Adipocyte (in vitro differentiated cells): ENCODE data around the gene ETFA.
"Not testable (repeated sequence)": the region's sequence is repeated elsewhere in the genome, so short reads cannot be mapped to it uniquely, and the experiment has no call there.

Source experiments
- DNase-seq: peaks from one replicate; pipeline ENCODE4 v3.0.0-alpha.2; 2015; ENCODE audit warnings: low read depth
- H3K27me3 ChIP-seq: replicated peaks from 2 replicates; pipeline ENCODE4 v1.7.0; 2013; ENCODE audit warnings: mild to moderate bottlenecking, low read length, moderate library complexity; ENCODE audit not compliant: control insufficient read depth, insufficient read depth
- H3K36me3 ChIP-seq: 2 replicates; pipeline ENCODE4 v1.7.0; 2013; ENCODE audit warnings: low read length, mild to moderate bottlenecking, moderate library complexity; ENCODE audit not compliant: control insufficient read depth, insufficient read depth, severe bottlenecking
- H3K4me1 ChIP-seq: 2 replicates; pipeline ENCODE4 v1.7.0; 2013; ENCODE audit warnings: mild to moderate bottlenecking, low read length, moderate library complexity; ENCODE audit not compliant: control insufficient read depth, insufficient read depth
- H3K4me3 ChIP-seq: 2 replicates; pipeline ENCODE4 v1.7.0; 2013; ENCODE audit warnings: mild to moderate bottlenecking, low read length, moderate library complexity
- H3K9ac ChIP-seq: 2 replicates; pipeline ENCODE4 v1.7.0; 2013; ENCODE audit warnings: mild to moderate bottlenecking, low read length, moderate library complexity
- H3K9me3 ChIP-seq: 2 replicates; pipeline ENCODE4 v1.7.0; 2013; ENCODE audit warnings: mild to moderate bottlenecking, low read length, moderate library complexity; ENCODE audit not compliant: control insufficient read depth

The ETFA gene

GRCh38 chr15:76293361-76293760, 17.9 kb downstream of the ETFA start:
- DNase-seq = no peak
- Histone ChIP-seq H3K27me3 (no peaks in the 10 kb centered on the region), H3K4me3 (no peak overlapping the region), H3K9ac (no peak overlapping the region), H3K9me3 (no peaks in the 10 kb centered on the region), H3K36me3 (peaks cover 20% of the 10 kb centered on the region), H3K4me1 (peaks cover 22% of the 10 kb centered on the region)

GRCh38 chr15:76289582-76289981, 21.7 kb downstream of the ETFA start:
- no peak for DNase-seq
- Histone ChIP-seq H3K4me3 (no peak overlapping the region), H3K27me3 (no peaks in the 10 kb centered on the region), H3K36me3 (peaks cover 54% of the 10 kb centered on the region), H3K9me3 (no peaks in the 10 kb centered on the region), H3K4me1 (peaks cover 22% of the 10 kb centered on the region), H3K9ac (no peak overlapping the region)

GRCh38 chr15:76286271-76286879, 24.9 kb downstream of the ETFA start:
- H3K9ac ChIP-seq = no peak overlapping the region
- no peaks in the 10 kb centered on the region for H3K9me3 ChIP-seq
- peaks cover 78% of the 10 kb centered on the region for H3K36me3 ChIP-seq
- H3K27me3 ChIP-seq = no peaks in the 10 kb centered on the region
- H3K4me1 ChIP-seq = peaks cover 13% of the 10 kb centered on the region
- no peak for DNase-seq
- peak overlapping the region; percentile 42 for H3K4me3 ChIP-seq

- peak; percentile 13 for DNase-seq
- Histone ChIP-seq H3K36me3 (peaks cover 83% of the 10 kb centered on the region), H3K9ac (no peak overlapping the region), H3K27me3 (no peaks in the 10 kb centered on the region), H3K4me1 (peaks cover 13% of the 10 kb centered on the region), H3K9me3 (no peaks in the 10 kb centered on the region), H3K4me3 (no peak overlapping the region)
These were observed 25.9 kb downstream of the ETFA start for GRCh38 chr15:76285241-76285825.

- H3K36me3 ChIP-seq = peaks cover 97% of the 10 kb centered on the region
- H3K4me3 ChIP-seq = no peak overlapping the region
- H3K9ac ChIP-seq = no peak overlapping the region
- no peaks in the 10 kb centered on the region for H3K9me3 ChIP-seq
- no peaks in the 10 kb centered on the region for H3K27me3 ChIP-seq
- no peak for DNase-seq
- H3K4me1 ChIP-seq = no peaks in the 10 kb centered on the region
These were observed 28.8 kb downstream of the ETFA start for GRCh38 chr15:76282465-76282864.

- H3K27me3 ChIP-seq = no peaks in the 10 kb centered on the region
These were observed 32.6 kb downstream of the ETFA start for GRCh38 chr15:76278651-76279050.

GRCh38 chr15:76274821-76275220, 36.4 kb downstream of the ETFA start:
- H3K9me3 ChIP-seq = no peaks in the 10 kb centered on the region
- no peak overlapping the region for H3K9ac ChIP-seq
- no peaks in the 10 kb centered on the region for H3K4me1 ChIP-seq
- H3K36me3 ChIP-seq = peaks cover 90% of the 10 kb centered on the region
- no peaks in the 10 kb centered on the region for H3K27me3 ChIP-seq
- H3K4me3 ChIP-seq = no peak overlapping the region
- no peak for DNase-seq

More at GRCh38 chr15:76278651-76279050, 32.6 kb downstream of the ETFA start:
- Histone ChIP-seq H3K36me3 (peaks cover 91% of the 10 kb centered on the region), H3K9me3 (no peaks in the 10 kb centered on the region), H3K9ac (no peak overlapping the region), H3K4me3 (no peak overlapping the region), H3K4me1 (no peaks in the 10 kb centered on the region)
- no peak for DNase-seq

GRCh38 chr15:76274226-76274625, 37.0 kb downstream of the ETFA start:
- Histone ChIP-seq H3K4me1 (no peaks in the 10 kb centered on the region), H3K36me3 (peaks cover 90% of the 10 kb centered on the region), H3K9ac (no peak overlapping the region), H3K27me3 (no peaks in the 10 kb centered on the region), H3K9me3 (no peaks in the 10 kb centered on the region), H3K4me3 (no peak overlapping the region)
- no peak for DNase-seq

GRCh38 chr15:76270876-76271275, 40.4 kb downstream of the ETFA start:
- Histone ChIP-seq H3K4me1 (no peaks in the 10 kb centered on the region), H3K9me3 (no peaks in the 10 kb centered on the region), H3K9ac (no peak overlapping the region), H3K27me3 (no peaks in the 10 kb centered on the region), H3K36me3 (peaks cover 88% of the 10 kb centered on the region), H3K4me3 (no peak overlapping the region)
- DNase-seq = no peak

- H3K9me3 ChIP-seq = peaks cover 17% of the 10 kb centered on the region
- no peaks in the 10 kb centered on the region for H3K4me1 ChIP-seq
- no peak for DNase-seq
- peaks cover 94% of the 10 kb centered on the region for H3K36me3 ChIP-seq
- no peak overlapping the region for H3K9ac ChIP-seq
- H3K27me3 ChIP-seq = no peaks in the 10 kb centered on the region
- H3K4me3 ChIP-seq = no peak overlapping the region
These were observed 44.2 kb downstream of the ETFA start for GRCh38 chr15:76267077-76267476.

- Histone ChIP-seq H3K9me3 (peaks cover 22% of the 10 kb centered on the region), H3K36me3 (peaks cover 94% of the 10 kb centered on the region)
- H3K27me3 ChIP-seq, H3K4me1 ChIP-seq, DNase-seq, H3K9ac ChIP-seq, H3K4me3 ChIP-seq: not testable (repeated sequence)
These were observed 45.5 kb downstream of the ETFA start for GRCh38 chr15:76265769-76266168.
